Measurements from ENCODE around the gene TJP1. TPM values are rescaled to one million over a fixed set of nuclear protein-coding genes. Genes with fewer than 3 reads are reported as not detected.

Gene TJP1
- total RNA-seq, 1 donor: 95.3 TPM

- no peak overlapping the region for H3K4me3 ChIP-seq (ENCODE audit: low read depth, low read length)
- no peak for DNase-seq (ENCODE audit: low read depth)
- TF ChIP-seq CTCF (IDR thresholded peaks at IDR 0.05; ENCODE audit: insufficient read depth, low read length): no peak
These were observed 135.6 kb downstream of the TJP1 start for GRCh38 chr15:29686445-29687203.

GRCh38 chr15:29686079-29686425 is 136.2 kb downstream of the TJP1 start:
- no peak for TF ChIP-seq CTCF (IDR thresholded peaks at IDR 0.05; ENCODE audit: insufficient read depth, low read length)
- no peak for DNase-seq (ENCODE audit: low read depth)
- no peak overlapping the region for H3K4me3 ChIP-seq (ENCODE audit: low read depth, low read length)

- no peak overlapping the region for H3K4me3 ChIP-seq (ENCODE audit: low read depth, low read length)
- peak; percentile 59 for DNase-seq (ENCODE audit: low read depth)
- TF ChIP-seq CTCF (IDR thresholded peaks at IDR 0.05; ENCODE audit: insufficient read depth, low read length): no peak
These were observed 136.9 kb downstream of the TJP1 start for GRCh38 chr15:29685156-29686078.

- no peak overlapping the region for H3K4me3 ChIP-seq (ENCODE audit: low read depth, low read length)
- no peak for TF ChIP-seq CTCF (IDR thresholded peaks at IDR 0.05; ENCODE audit: insufficient read depth, low read length)
- DNase-seq (ENCODE audit: low read depth): peak; percentile 14
These were observed 139.5 kb downstream of the TJP1 start for GRCh38 chr15:29682781-29683180.

- no peak for TF ChIP-seq CTCF (IDR thresholded peaks at IDR 0.05; ENCODE audit: insufficient read depth, low read length)
- DNase-seq (ENCODE audit: low read depth): no peak
- no peak overlapping the region for H3K4me3 ChIP-seq (ENCODE audit: low read depth, low read length)
These were observed 139.9 kb downstream of the TJP1 start for GRCh38 chr15:29682361-29682760.

GRCh38 chr15:29681946-29682345 is 140.3 kb downstream of the TJP1 start:
- TF ChIP-seq CTCF (IDR thresholded peaks at IDR 0.05; ENCODE audit: insufficient read depth, low read length): no peak
- DNase-seq (ENCODE audit: low read depth): no peak
- H3K4me3 ChIP-seq (ENCODE audit: low read depth, low read length): no peak overlapping the region

All from fibroblast of the aortic adventitia (primary cell).